ENCODE results near the gene ZBTB20.

The ZBTB20 gene

GRCh38 chr3:115040673-115041286 is 106.3 kb downstream of the ZBTB20 start:
- H3K4me3 ChIP-seq (ENCODE audit: low read depth, low read length), result no peak overlapping the region
- DNase-seq (ENCODE audit: low read depth), result no peak

GRCh38 chr3:115040246-115040645 is 106.8 kb downstream of the ZBTB20 start:
- no peak for DNase-seq (ENCODE audit: low read depth)
- no peak overlapping the region for H3K4me3 ChIP-seq (ENCODE audit: low read depth, low read length)

- H3K4me3 ChIP-seq (ENCODE audit: low read depth, low read length), result no peak overlapping the region
Observed at GRCh38 chr3:115038817-115039216, 108.3 kb downstream of the ZBTB20 start.

GRCh38 chr3:115022835-115023398 is 124.2 kb downstream of the ZBTB20 start:
- DNase-seq (ENCODE audit: low read depth), result no peak
- no peak overlapping the region for H3K4me3 ChIP-seq (ENCODE audit: low read depth, low read length)

More at GRCh38 chr3:115038817-115039216, 108.3 kb downstream of the ZBTB20 start:
- no peak for DNase-seq (ENCODE audit: low read depth)

- DNase-seq (ENCODE audit: low read depth), result no peak
Observed at GRCh38 chr3:115022199-115022598, 124.9 kb downstream of the ZBTB20 start.

GRCh38 chr3:115021061-115021460 is 126.0 kb downstream of the ZBTB20 start:
- H3K4me3 ChIP-seq (ENCODE audit: low read depth, low read length), result no peak overlapping the region
- DNase-seq (ENCODE audit: low read depth), result no peak

More at GRCh38 chr3:115022199-115022598, 124.9 kb downstream of the ZBTB20 start:
- H3K4me3 ChIP-seq (ENCODE audit: low read depth, low read length), result no peak overlapping the region

- no peak for DNase-seq (ENCODE audit: low read depth)
- H3K4me3 ChIP-seq (ENCODE audit: low read depth, low read length), result no peak overlapping the region
Observed at GRCh38 chr3:115019900-115020299, 127.2 kb downstream of the ZBTB20 start.

- H3K4me3 ChIP-seq (ENCODE audit: low read depth, low read length), result no peak overlapping the region
- no peak for DNase-seq (ENCODE audit: low read depth)
Observed at GRCh38 chr3:115018694-115019093, 128.4 kb downstream of the ZBTB20 start.

- DNase-seq (ENCODE audit: low read depth), result no peak
- H3K4me3 ChIP-seq (ENCODE audit: low read depth, low read length), result no peak overlapping the region
Observed at GRCh38 chr3:115007966-115008365, 139.1 kb downstream of the ZBTB20 start.

- DNase-seq (ENCODE audit: low read depth), result no peak
- H3K4me3 ChIP-seq (ENCODE audit: low read depth, low read length), result no peak overlapping the region
Observed at GRCh38 chr3:115004201-115005140, 142.6 kb downstream of the ZBTB20 start.

GRCh38 chr3:114998971-114999579 is 148.0 kb downstream of the ZBTB20 start:
- H3K4me3 ChIP-seq (ENCODE audit: low read depth, low read length), result no peak overlapping the region
- DNase-seq (ENCODE audit: low read depth), result no peak

GRCh38 chr3:114994554-114995341 is 152.3 kb downstream of the ZBTB20 start:
- no peak overlapping the region for H3K4me3 ChIP-seq (ENCODE audit: low read depth, low read length)

GRCh38 chr3:114985776-114986175 is 161.3 kb downstream of the ZBTB20 start:
- DNase-seq (ENCODE audit: low read depth), result no peak
- no peak overlapping the region for H3K4me3 ChIP-seq (ENCODE audit: low read depth, low read length)

More at GRCh38 chr3:114994554-114995341, 152.3 kb downstream of the ZBTB20 start:
- DNase-seq (ENCODE audit: low read depth), result no peak

- DNase-seq (ENCODE audit: low read depth), result no peak
- H3K4me3 ChIP-seq (ENCODE audit: low read depth, low read length), result no peak overlapping the region
Observed at GRCh38 chr3:114983248-114983647, 163.8 kb downstream of the ZBTB20 start.

- no peak for DNase-seq (ENCODE audit: low read depth)
- no peak overlapping the region for H3K4me3 ChIP-seq (ENCODE audit: low read depth, low read length)
Observed at GRCh38 chr3:114974387-114974786, 172.7 kb downstream of the ZBTB20 start.

- H3K4me3 ChIP-seq (ENCODE audit: low read depth, low read length), result no peak overlapping the region
- no peak for DNase-seq (ENCODE audit: low read depth)
Observed at GRCh38 chr3:114973536-114973935, 173.6 kb downstream of the ZBTB20 start.

GRCh38 chr3:114967168-114967567 is 179.9 kb downstream of the ZBTB20 start:
- no peak overlapping the region for H3K4me3 ChIP-seq (ENCODE audit: low read depth, low read length)
- DNase-seq (ENCODE audit: low read depth), result no peak

GRCh38 chr3:114962189-114962588 is 184.9 kb downstream of the ZBTB20 start:
- no peak for DNase-seq (ENCODE audit: low read depth)

GRCh38 chr3:114958930-114959329 is 188.2 kb downstream of the ZBTB20 start:
- no peak overlapping the region for H3K4me3 ChIP-seq (ENCODE audit: low read depth, low read length)
- DNase-seq (ENCODE audit: low read depth), result no peak

More at GRCh38 chr3:114962189-114962588, 184.9 kb downstream of the ZBTB20 start:
- no peak overlapping the region for H3K4me3 ChIP-seq (ENCODE audit: low read depth, low read length)
